CD4-positive, alpha-beta memory T cell (primary cell): ENCODE data around the gene LYRM2. TPM values are rescaled to one million over a fixed set of nuclear protein-coding genes. Genes with fewer than 3 reads are reported as not detected.

Source experiments
- CTCF ChIA-PET: fragments of 350-600 bp; sonication (Branson Sonifier 250); formaldehyde crosslinking; loops from one replicate; lab custom pipeline; 2021; ENCODE audit warnings: inconsistent platforms; ENCODE audit not compliant: partially characterized antibody; lab: Charles Lee
- POLR2A ChIA-PET: fragments of 350-600 bp; sonication (Branson Sonifier 250); formaldehyde crosslinking; loops from one replicate; lab custom pipeline; 2021; ENCODE audit not compliant: partially characterized antibody; lab: Charles Lee
- DNase-seq, 5 donors: peaks; one replicate each; pipeline versions ENCODE4 v3.0.0 to v3.0.0-alpha.2; 2020 to 2022; ENCODE audit warnings: mixed read lengths in 1 of 5
- H3K27ac ChIP-seq: one replicate; pipeline ENCODE4 v1.7.0; 2013; ENCODE audit warnings: low read depth, low read length
- H3K27me3 ChIP-seq: 2 replicates; pipeline ENCODE4 v1.7.0; 2013; ENCODE audit warnings: mild to moderate bottlenecking, low read length, moderate library complexity; ENCODE audit not compliant: insufficient read depth
- H3K36me3 ChIP-seq: 2 replicates; pipeline ENCODE4 v1.7.0; 2013; ENCODE audit warnings: mild to moderate bottlenecking, low read length, moderate library complexity; ENCODE audit not compliant: insufficient read depth
- H3K4me1 ChIP-seq: 2 replicates; pipeline ENCODE4 v1.7.0; 2013; ENCODE audit warnings: mild to moderate bottlenecking, low read length, moderate library complexity; ENCODE audit not compliant: insufficient read depth
- H3K4me3 ChIP-seq, 2 donors: one replicate each; pipeline ENCODE4 v1.7.0; 2013; ENCODE audit warnings: low read length in 2 of 2, mild to moderate bottlenecking in 1 of 2
- H3K9me3 ChIP-seq, 2 donors: one replicate each; pipeline ENCODE4 v1.7.0; 2013; ENCODE audit warnings: low read length in 2 of 2, control low read depth in 1 of 2; ENCODE audit not compliant: control insufficient read depth in 1 of 2
- H3K27ac Mint-ChIP-seq, 7 donors: one replicate each; pipeline ENCODE4 v1.8.0; 2020 to 2021; ENCODE audit warnings: mixed read lengths in 7 of 7, mild to moderate bottlenecking in 6 of 7, inconsistent platforms in 3 of 7, moderate library complexity in 3 of 7
- H3K27me3 Mint-ChIP-seq, 2 donors: one replicate each; pipeline ENCODE4 v1.8.0; 2020 to 2021; ENCODE audit warnings: mixed read lengths in 2 of 2
- H3K36me3 Mint-ChIP-seq, 2 donors: one replicate each; pipeline ENCODE4 v1.8.0; 2020 to 2021; ENCODE audit warnings: mixed read lengths in 2 of 2, inconsistent platforms in 1 of 2, mild to moderate bottlenecking in 1 of 2
- H3K4me1 Mint-ChIP-seq, 4 donors: one replicate each; pipeline ENCODE4 v1.8.0; 2020 to 2021; ENCODE audit warnings: mixed read lengths in 4 of 4, mild to moderate bottlenecking in 1 of 4
- H3K4me3 Mint-ChIP-seq, 8 donors: one replicate each; pipeline ENCODE4 v1.8.0; 2020 to 2021; ENCODE audit warnings: mixed read lengths in 8 of 8, mild to moderate bottlenecking in 7 of 8, moderate library complexity in 6 of 8, inconsistent platforms in 3 of 8
- H3K9me3 Mint-ChIP-seq, 8 donors: one replicate each; pipeline ENCODE4 v1.8.0; 2020 to 2021; ENCODE audit warnings: mixed read lengths in 8 of 8, mild to moderate bottlenecking in 5 of 8, inconsistent platforms in 3 of 8, moderate library complexity in 1 of 8
- intact Hi-C: fragments of 100-400 bp; cut with micrococcal nuclease; formaldehyde crosslinking; loops from one replicate; pipeline ENCODE4 v1.15.1; 2023
- polyA plus RNA-seq, 2 donors: library from polyadenylated mRNA; unstranded; fragments of 300-500 nt; fragmentation: Illumina TruSeq; gene quantifications; one replicate each; pipeline ENCODE4 v1.2.3, GENCODE V29; 2021
- total RNA-seq, 2 experiments: library from RNA; stranded (reverse); gene quantifications; one replicate each; pipeline ENCODE4 v1.2.3, GENCODE V29; 2021

The LYRM2 gene
- total and polyA plus RNA-seq, 4 experiments from 2014 or later = 31.8 to 73.3 (median 54.9) TPM

DNA sequence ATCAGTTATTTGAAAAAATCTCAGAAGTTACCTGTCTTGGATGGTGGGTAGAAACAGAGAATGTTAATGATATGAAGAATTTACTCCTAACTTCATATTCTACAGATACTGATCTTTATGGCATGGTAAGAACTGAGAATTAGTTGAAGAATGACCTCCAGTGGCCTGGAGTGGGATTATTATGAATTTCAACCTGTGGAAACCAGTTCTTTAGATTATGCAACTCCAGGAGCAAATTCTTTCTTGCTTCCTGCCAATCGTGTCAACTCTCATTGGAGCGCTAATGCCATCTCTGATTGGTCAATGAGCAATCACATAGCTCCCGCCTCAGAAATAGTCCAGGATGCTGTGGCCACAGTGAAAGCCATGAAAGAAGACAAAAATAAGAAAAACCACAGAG lies 40.6 kb downstream of the LYRM2 start:
- CTCF ChIA-PET = interaction anchor here (1.0 to 3.0 kb wide), 2 partner anchors 12 kb away, joined by 3 to 14 read pairs; no protein-coding TSS in a partner anchor
- Histone ChIP-seq H3K9me3 (no peaks in the 10 kb centered on the region), H3K27me3 (no peaks in the 10 kb centered on the region), H3K27ac (no peak overlapping the region), H3K4me3 (no peak overlapping the region), H3K36me3 (no peaks in the 10 kb centered on the region), H3K4me1 (peaks cover 11% of the 10 kb centered on the region)
- peaks cover 0 to 4% (median under 1%) of the 10 kb centered on the region in 8 donors for H3K9me3 Mint-ChIP-seq
- no peak for DNase-seq
- peaks cover 0 to 10% of the 10 kb centered on the region in 2 donors for H3K36me3 Mint-ChIP-seq
- POLR2A ChIA-PET = no interaction called here
- no peak overlapping the region for H3K4me3 Mint-ChIP-seq
- H3K27me3 Mint-ChIP-seq = no peaks in the 10 kb centered on the region
- intact Hi-C loops = no loop called here
- peak overlapping the region in 1 of 7 donors; percentile 28 for H3K27ac Mint-ChIP-seq
- H3K4me1 Mint-ChIP-seq = peaks cover 11 to 19% (median 15%) of the 10 kb centered on the region in 4 donors

DNA sequence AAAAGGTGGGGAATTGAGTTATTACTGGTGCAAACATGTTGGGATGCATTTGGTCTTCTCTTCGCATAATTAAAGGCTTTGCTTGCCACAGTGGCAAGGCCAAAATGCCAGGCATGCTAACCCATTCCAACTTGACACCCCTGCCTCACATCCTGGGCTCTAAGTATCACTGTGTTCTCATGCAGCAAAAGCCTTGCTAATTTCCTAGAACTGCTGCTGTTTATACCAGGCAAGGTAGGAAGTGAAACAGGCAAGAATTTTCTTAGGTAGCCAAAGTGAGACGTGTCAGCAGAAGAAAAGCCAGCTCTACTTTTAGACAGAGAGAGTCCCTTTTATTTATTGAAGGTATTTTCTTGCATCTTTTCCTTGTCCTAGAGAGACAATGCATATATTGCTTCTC lies 41.2 kb downstream of the LYRM2 start:
- Mint-ChIP-seq H3K27me3 (no peaks in the 10 kb centered on the region), H3K4me3 (no peak overlapping the region), H3K9me3 (peaks cover 0 to 4% (median under 1%) of the 10 kb centered on the region in 8 donors), H3K4me1 (peaks cover 11 to 19% (median 15%) of the 10 kb centered on the region in 4 donors), H3K27ac (no peak overlapping the region), H3K36me3 (peaks cover 0 to 10% of the 10 kb centered on the region in 2 donors)
- CTCF ChIA-PET = no interaction called here
- H3K4me1 ChIP-seq = peaks cover 11% of the 10 kb centered on the region
- intact Hi-C loops = no loop called here
- POLR2A ChIA-PET = no interaction called here
- no peaks in the 10 kb centered on the region for H3K9me3 ChIP-seq
- no peaks in the 10 kb centered on the region for H3K27me3 ChIP-seq
- DNase-seq = no peak
- no peak overlapping the region for H3K4me3 ChIP-seq
- no peaks in the 10 kb centered on the region for H3K36me3 ChIP-seq
- H3K27ac ChIP-seq = no peak overlapping the region

DNA sequence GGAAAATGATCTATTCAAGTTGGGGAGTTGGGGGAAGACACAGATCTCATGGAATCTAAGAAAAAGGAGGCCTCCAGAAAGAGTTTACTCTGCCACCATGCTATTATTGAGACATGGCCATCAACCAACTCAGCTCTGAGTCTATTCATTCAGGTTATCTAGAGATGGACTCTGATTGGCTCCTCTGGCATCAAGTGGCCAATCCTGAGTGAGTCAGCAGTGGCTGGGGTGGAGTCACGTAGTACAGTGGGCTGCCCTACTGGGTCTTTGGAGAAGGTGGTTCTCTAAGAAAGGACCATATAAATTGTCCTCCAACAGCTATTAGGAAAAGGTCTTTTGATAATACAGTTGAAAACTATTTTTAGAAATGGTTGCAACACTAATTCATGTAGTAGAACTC lies 42.1 kb downstream of the LYRM2 start:
- Mint-ChIP-seq H3K27me3 (no peaks in the 10 kb centered on the region), H3K4me3 (no peak overlapping the region), H3K4me1 (peaks cover 11 to 19% (median 15%) of the 10 kb centered on the region in 4 donors), H3K27ac (peak overlapping the region in 6 of 7 donors; percentile 12 to 88 (median 68)), H3K9me3 (peaks cover 0 to 4% (median under 1%) of the 10 kb centered on the region in 8 donors), H3K36me3 (peaks cover 0 to 10% of the 10 kb centered on the region in 2 donors)
- Histone ChIP-seq H3K4me1 (peaks cover 11% of the 10 kb centered on the region), H3K36me3 (no peaks in the 10 kb centered on the region), H3K27me3 (no peaks in the 10 kb centered on the region), H3K9me3 (no peaks in the 10 kb centered on the region), H3K27ac (no peak overlapping the region), H3K4me3 (no peak overlapping the region)
- ChIA-PET CTCF (no interaction called here), POLR2A (no interaction called here)
- intact Hi-C loops = no loop called here
- no peak for DNase-seq

DNA sequence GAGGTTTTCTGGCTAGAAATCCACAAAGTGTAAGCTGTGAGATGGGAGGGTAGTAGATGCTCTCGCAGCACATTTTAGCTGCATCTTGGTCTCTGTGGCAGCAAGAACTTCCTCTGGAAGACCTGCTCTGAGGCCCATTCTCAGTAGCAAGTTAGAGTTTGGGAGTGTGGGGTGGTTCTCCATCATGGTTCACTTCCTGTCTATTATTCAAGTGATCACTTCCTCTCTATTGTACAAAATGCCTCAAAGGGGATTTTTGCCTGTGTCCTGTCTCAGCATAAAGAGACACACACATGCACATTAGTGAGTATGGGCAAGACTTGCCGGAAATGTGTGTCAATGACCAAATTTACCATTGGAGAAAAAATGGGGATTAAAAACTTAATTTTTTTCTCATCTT lies 42.5 kb downstream of the LYRM2 start:
- H3K36me3 ChIP-seq = no peaks in the 10 kb centered on the region
- POLR2A ChIA-PET = no interaction called here
- Mint-ChIP-seq H3K9me3 (peaks cover 0 to 4% (median under 1%) of the 10 kb centered on the region in 8 donors), H3K27ac (peak overlapping the region; percentile 12 to 88 (median 82)), H3K27me3 (no peaks in the 10 kb centered on the region), H3K36me3 (peaks cover 0 to 10% of the 10 kb centered on the region in 2 donors), H3K4me1 (peaks cover 11 to 19% (median 15%) of the 10 kb centered on the region in 4 donors), H3K4me3 (peak overlapping the region in 2 of 8 donors; percentile 11 to 59)
- H3K4me1 ChIP-seq = peaks cover 11% of the 10 kb centered on the region
- H3K27ac ChIP-seq = no peak overlapping the region
- DNase-seq = peak in 2 of 5 donors; percentile 5 to 21
- H3K9me3 ChIP-seq = no peaks in the 10 kb centered on the region
- no peak overlapping the region for H3K4me3 ChIP-seq
- intact Hi-C loops = no loop called here
- CTCF ChIA-PET = no interaction called here
- no peaks in the 10 kb centered on the region for H3K27me3 ChIP-seq

DNA sequence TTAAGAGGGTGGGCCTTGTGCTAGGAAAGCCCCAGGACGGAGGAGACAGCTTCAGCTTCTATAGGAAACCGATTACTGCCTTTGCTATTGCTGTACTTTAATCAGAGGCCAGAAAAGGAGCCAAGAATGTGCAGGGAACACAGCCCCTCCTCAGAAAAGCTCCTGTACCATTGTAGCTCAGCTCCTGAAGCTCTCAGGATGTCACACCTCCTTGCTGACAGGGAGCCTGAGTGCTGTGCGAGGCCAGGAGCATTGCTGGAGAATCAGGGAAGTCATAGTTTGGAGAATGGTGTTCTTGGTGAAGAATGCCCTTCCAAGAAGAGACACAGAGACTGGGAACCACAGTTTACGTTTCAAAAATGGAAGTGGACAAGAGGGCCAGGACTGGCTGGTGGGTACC lies 46.8 kb downstream of the LYRM2 start:
- H3K27ac Mint-ChIP-seq = no peak overlapping the region
- no peaks in the 10 kb centered on the region for H3K36me3 ChIP-seq
- peaks cover 11% of the 10 kb centered on the region for H3K4me1 ChIP-seq
- H3K4me1 Mint-ChIP-seq = peaks cover 11 to 15% (median 14%) of the 10 kb centered on the region in 4 donors
- H3K27ac ChIP-seq = no peak overlapping the region
- H3K27me3 ChIP-seq = no peaks in the 10 kb centered on the region
- no peak for DNase-seq
- H3K4me3 Mint-ChIP-seq = no peak overlapping the region
- intact Hi-C loops = no loop called here
- peaks cover 0 to 6% of the 10 kb centered on the region in 2 donors for H3K36me3 Mint-ChIP-seq
- ChIA-PET POLR2A (no interaction called here), CTCF (no interaction called here)
- no peaks in the 10 kb centered on the region for H3K9me3 ChIP-seq
- H3K9me3 Mint-ChIP-seq = peaks cover 0 to 2% (median 0%) of the 10 kb centered on the region in 8 donors
- no peak overlapping the region for H3K4me3 ChIP-seq
- no peaks in the 10 kb centered on the region for H3K27me3 Mint-ChIP-seq

DNA sequence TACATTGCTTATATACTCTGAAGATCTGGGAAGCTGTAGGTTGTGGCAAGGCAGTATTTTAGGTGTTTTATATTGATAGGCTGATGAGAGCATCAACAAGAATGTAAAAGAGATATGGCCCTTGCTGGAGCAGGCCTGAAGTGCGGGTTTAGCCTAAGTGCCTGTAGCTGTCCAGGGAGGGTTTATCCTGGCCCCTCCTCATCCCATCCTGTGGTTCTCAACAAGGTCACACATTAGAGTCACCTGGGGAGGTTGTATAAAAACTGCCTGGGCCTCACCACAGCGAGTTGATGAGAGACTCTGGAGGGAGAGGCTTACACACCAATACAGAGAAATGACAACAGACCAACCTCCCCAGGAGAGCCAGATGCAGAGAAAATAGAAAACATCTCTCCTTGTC lies 48.4 kb downstream of the LYRM2 start:
- Mint-ChIP-seq H3K4me3 (no peak overlapping the region), H3K9me3 (no peaks in the 10 kb centered on the region), H3K4me1 (peaks cover 0 to 2% (median under 1%) of the 10 kb centered on the region in 4 donors), H3K27me3 (no peaks in the 10 kb centered on the region), H3K27ac (peak overlapping the region in 1 of 7 donors; percentile 14), H3K36me3 (no peaks in the 10 kb centered on the region)
- no peak for DNase-seq
- H3K27ac ChIP-seq = no peak overlapping the region
- ChIA-PET CTCF (no interaction called here), POLR2A (no interaction called here)
- intact Hi-C loops = no loop called here
- no peaks in the 10 kb centered on the region for H3K36me3 ChIP-seq
- H3K4me3 ChIP-seq = no peak overlapping the region
- no peaks in the 10 kb centered on the region for H3K9me3 ChIP-seq
- no peaks in the 10 kb centered on the region for H3K4me1 ChIP-seq
- H3K27me3 ChIP-seq = no peaks in the 10 kb centered on the region

DNA sequence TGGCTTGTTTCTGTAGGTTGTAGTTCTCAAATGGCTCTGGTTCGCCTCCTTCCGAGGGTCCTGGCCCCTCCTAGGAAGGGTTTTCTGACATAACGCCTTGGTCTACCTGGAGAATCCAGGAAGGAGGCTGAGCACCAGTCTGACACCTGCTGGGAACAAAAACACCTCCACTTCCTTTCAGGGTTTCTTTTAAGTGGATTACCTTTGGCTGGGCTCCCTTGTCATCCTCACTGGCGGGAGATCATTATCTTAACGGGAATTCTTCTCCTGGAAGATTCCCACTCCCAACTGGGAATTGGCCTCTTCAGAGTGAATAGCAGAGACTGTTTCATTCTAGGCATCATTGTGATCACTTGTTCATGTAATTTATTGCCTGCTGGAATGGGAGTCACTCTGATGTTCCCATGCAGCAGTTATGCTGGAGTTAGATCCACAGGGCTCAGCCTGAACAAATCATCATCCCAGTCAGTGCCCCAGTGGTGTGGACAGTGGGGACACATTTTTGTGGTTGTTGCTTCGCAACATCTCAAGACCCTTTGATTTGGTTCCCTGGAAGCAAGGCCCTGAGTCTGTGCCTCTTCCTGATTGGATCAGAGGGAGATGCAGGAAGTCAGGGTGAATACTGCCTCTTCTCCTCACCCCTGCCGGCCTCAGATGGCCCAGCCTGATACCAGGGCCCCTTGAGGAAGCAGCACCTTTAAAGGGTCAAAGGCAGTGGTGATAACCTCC lies 49.1 kb downstream of the LYRM2 start:
- Histone ChIP-seq H3K36me3 (no peaks in the 10 kb centered on the region), H3K27ac (no peak overlapping the region), H3K4me3 (no peak overlapping the region), H3K4me1 (no peaks in the 10 kb centered on the region), H3K27me3 (no peaks in the 10 kb centered on the region), H3K9me3 (no peaks in the 10 kb centered on the region)
- no peak overlapping the region for H3K4me3 Mint-ChIP-seq
- ChIA-PET CTCF (no interaction called here), POLR2A (no interaction called here)
- peaks cover 0 to 2% (median 0%) of the 10 kb centered on the region in 4 donors for H3K4me1 Mint-ChIP-seq
- intact Hi-C loops = no loop called here
- H3K36me3 Mint-ChIP-seq = no peaks in the 10 kb centered on the region
- no peak for DNase-seq
- H3K27me3 Mint-ChIP-seq = no peaks in the 10 kb centered on the region
- H3K27ac Mint-ChIP-seq = no peak overlapping the region
- H3K9me3 Mint-ChIP-seq = no peaks in the 10 kb centered on the region
